Retinal pigment epithelial cell (primary cell): Measurements from ENCODE around the gene AKTIP.

Experiments used
- DNase-seq: peaks from one replicate; pipeline ENCODE4 v3.0.0-alpha.2; 2010; ENCODE audit warnings: low read depth
- H3K4me3 ChIP-seq: 2 replicates; pipeline ENCODE4 v1.5.1; 2011; ENCODE audit warnings: mild to moderate bottlenecking, low read length, control low read depth, moderate library complexity
- CTCF ChIP-seq: conservative IDR thresholded peaks from 2 replicates; pipeline ENCODE4 v1.5.1; 2011; ENCODE audit warnings: low read depth, low read length, control low read depth, inconsistent platforms

AKTIP gene

DNA sequence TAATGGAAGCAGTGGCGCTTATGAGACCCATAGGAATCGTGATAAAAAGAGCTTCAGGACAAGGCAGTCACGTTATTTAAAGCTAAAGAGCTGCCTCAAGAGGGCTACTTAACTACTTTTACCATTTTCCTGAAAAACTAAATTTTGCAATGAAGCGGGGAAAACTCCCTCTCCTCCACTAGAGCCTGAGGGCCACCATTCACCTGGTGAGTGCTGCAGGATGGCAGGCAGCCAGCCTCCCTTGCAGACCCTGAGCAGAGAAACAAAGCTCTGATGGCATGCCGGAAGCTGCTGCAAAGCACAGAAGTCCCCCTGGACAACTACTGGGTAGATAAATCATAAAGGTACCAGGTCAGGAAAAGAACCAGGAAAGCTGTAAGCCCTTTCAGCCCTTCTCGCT is 8.4 kb downstream of the AKTIP start:
- no peak for DNase-seq
- no peak overlapping the region for H3K4me3 ChIP-seq
- no peak for TF ChIP-seq CTCF

- no peak overlapping the region for H3K4me3 ChIP-seq
- TF ChIP-seq CTCF, result no peak
- no peak for DNase-seq
Observed at GRCh38 chr16:53492503-53492902, 10.5 kb downstream of the AKTIP start.

GRCh38 chr16:53489755-53490154 is 13.3 kb downstream of the AKTIP start:
- TF ChIP-seq CTCF, result no peak
- DNase-seq, result no peak
- no peak overlapping the region for H3K4me3 ChIP-seq

- no peak for DNase-seq
- no peak for TF ChIP-seq CTCF
- no peak overlapping the region for H3K4me3 ChIP-seq
Observed at GRCh38 chr16:53486230-53486629, 16.8 kb downstream of the AKTIP start.

- DNase-seq, result no peak
- TF ChIP-seq CTCF, result no peak
- no peak overlapping the region for H3K4me3 ChIP-seq
Observed at GRCh38 chr16:53484542-53484941, 18.5 kb downstream of the AKTIP start.

DNA sequence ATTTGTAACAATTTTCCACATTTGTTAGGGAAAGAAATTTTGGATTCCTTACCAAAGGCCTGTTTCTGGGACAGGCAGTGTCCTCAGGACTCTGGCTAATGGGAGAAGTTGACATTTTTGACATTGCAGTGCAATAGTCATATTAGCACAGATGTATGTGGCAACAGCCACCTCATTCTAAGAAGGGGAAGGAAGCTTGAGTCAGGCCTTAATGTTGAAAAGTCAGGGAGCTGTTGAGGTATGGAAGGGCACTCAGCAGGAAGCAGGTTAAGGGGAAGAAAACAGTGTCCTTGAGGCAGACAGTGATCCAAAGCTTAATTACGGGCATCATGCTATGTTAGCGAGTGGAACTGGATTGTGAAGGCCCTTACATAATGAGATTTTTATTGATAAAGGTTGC is 20.9 kb downstream of the AKTIP start:
- TF ChIP-seq CTCF, result no peak
- DNase-seq, result no peak
- H3K4me3 ChIP-seq, result no peak overlapping the region

DNA sequence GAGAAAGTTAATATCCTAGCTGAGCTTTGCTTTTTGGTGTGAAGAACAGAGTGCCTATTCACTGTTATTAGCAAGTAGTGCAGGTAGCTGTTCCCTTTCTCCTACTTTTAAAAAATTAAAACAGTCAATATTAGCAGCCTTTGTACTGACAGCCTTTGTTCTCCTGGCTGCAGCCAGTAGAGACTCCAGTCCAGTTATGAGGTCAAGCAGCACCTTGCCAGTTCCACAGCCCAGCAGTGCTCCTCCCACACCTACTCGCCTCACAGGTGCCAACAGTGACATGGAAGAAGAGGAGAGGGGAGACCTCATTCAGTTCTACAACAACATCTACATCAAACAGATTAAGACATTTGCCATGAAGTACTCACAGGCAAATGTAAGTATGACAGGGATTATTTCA is 22.6 kb downstream of the AKTIP start:
- no peak for DNase-seq
- TF ChIP-seq CTCF, result no peak
- H3K4me3 ChIP-seq, result no peak overlapping the region
